H1 (cell line): Measurements from ENCODE around the gene PHLDA2. TPM values are rescaled to one million over a fixed set of nuclear protein-coding genes. Genes with fewer than 3 reads are reported as not detected.

Source experiments
- CTCF ChIA-PET: fragments of 300-600 bp; sonication (Branson Sonifier 250); formaldehyde crosslinking; loops from one replicate; lab custom pipeline; 2021; ENCODE audit not compliant: partially characterized antibody; lab: Charles Lee
- POLR2A ChIA-PET: fragments of 300-600 bp; sonication (Branson Sonifier 250); formaldehyde crosslinking; loops from one replicate; lab custom pipeline; 2021; ENCODE audit warnings: inconsistent platforms; ENCODE audit not compliant: partially characterized antibody; lab: Charles Lee
- DNase-seq, 2 experiments: peaks; one replicate each; pipeline versions ENCODE4 v3.0.0 to v3.0.0-alpha.2; 2010 to 2022; ENCODE audit warnings: low spot score in 2 of 2, low read depth in 1 of 2, mixed read lengths in 1 of 2
- FAIRE-seq: peaks from 2 replicates; lab custom pipeline; 2011; peaks lifted over from hg19 to GRCh38; lab: Jason Lieb, UNC
- H2AFZ ChIP-seq: 2 replicates; pipeline ENCODE4 v1.8.1; 2012; ENCODE audit warnings: low read length, inconsistent platforms
- H2AK5ac ChIP-seq: 2 replicates; pipeline ENCODE4 v1.6.1; 2013; ENCODE audit warnings: low read depth, low read length
- H2BK120ac ChIP-seq: replicated peaks from 2 replicates; pipeline ENCODE3; 2013; ENCODE audit warnings: low read depth, low read length, inconsistent platforms
- H2BK12ac ChIP-seq: 2 replicates; pipeline ENCODE4 v1.6.1; 2013; ENCODE audit warnings: low read depth, low read length
- H2BK15ac ChIP-seq: 2 replicates; pipeline ENCODE4 v1.6.1; 2013; ENCODE audit warnings: low read length
- H2BK20ac ChIP-seq: 2 replicates; pipeline ENCODE4 v1.6.1; 2013; ENCODE audit warnings: low read length
- H2BK5ac ChIP-seq: 2 replicates; pipeline ENCODE4 v1.6.1; 2013; ENCODE audit warnings: low read depth, low read length
- H3K14ac ChIP-seq: 2 replicates; pipeline ENCODE4 v1.6.1; 2013; ENCODE audit warnings: inconsistent platforms; ENCODE audit not compliant: insufficient read length
- H3K18ac ChIP-seq: 2 replicates; pipeline ENCODE4 v1.6.1; 2013; ENCODE audit warnings: low read length; ENCODE audit errors: extremely low read depth
- H3K23ac ChIP-seq: 2 replicates; pipeline ENCODE4 v1.6.1; 2013; ENCODE audit warnings: inconsistent platforms; ENCODE audit not compliant: insufficient read length
- H3K23me2 ChIP-seq: 2 replicates; pipeline ENCODE4 v1.6.1; 2013; ENCODE audit warnings: low read depth, low read length
- H3K27ac ChIP-seq: 2 replicates; pipeline ENCODE4 v1.6.1; 2011; ENCODE audit warnings: low read depth, low read length, inconsistent platforms
- H3K27me3 ChIP-seq, 4 experiments: replicated peaks in 1 of 4; 1 replicate in 1 of 4; 2 replicates in 3 of 4; pipeline versions ENCODE4 v1.6.1 to v1.8.1; 2011 to 2013; ENCODE audit warnings: low read length in 3 of 4, mild to moderate bottlenecking in 3 of 4, inconsistent platforms in 2 of 4, mixed read lengths in 2 of 4, moderate library complexity in 1 of 4; ENCODE audit not compliant: control insufficient read depth in 3 of 4, insufficient read depth in 3 of 4; ENCODE audit errors: extremely low read depth in 1 of 4
- H3K36me3 ChIP-seq, 4 experiments: 2 replicates each; pipeline versions ENCODE4 v1.6.1 to v1.8.1; 2011 to 2013; ENCODE audit warnings: mild to moderate bottlenecking in 4 of 4, low read length in 3 of 4, moderate library complexity in 2 of 4, control low read depth in 1 of 4, inconsistent platforms in 1 of 4; ENCODE audit not compliant: insufficient read depth in 4 of 4, control insufficient read depth in 2 of 4
- H3K4ac ChIP-seq: replicated peaks from 2 replicates; pipeline ENCODE3; 2013; ENCODE audit warnings: low read length, low read depth, mixed read lengths, inconsistent platforms; ENCODE audit not compliant: insufficient read length
- H3K4me1 ChIP-seq, 4 experiments: replicated peaks in 1 of 4; 1 replicate in 1 of 4; 2 replicates in 3 of 4; pipeline versions ENCODE4 v1.6.1 to v1.8.1; 2011 to 2013; ENCODE audit warnings: low read length in 3 of 4, inconsistent platforms in 2 of 4, mixed read lengths in 1 of 4; ENCODE audit not compliant: insufficient read depth in 4 of 4, control insufficient read depth in 3 of 4
- H3K4me2 ChIP-seq, 2 experiments: 2 replicates each; pipeline versions ENCODE4 v1.6.1 to v1.8.1; 2011 to 2013; ENCODE audit warnings: low read depth in 2 of 2, low read length in 2 of 2, control low read depth in 1 of 2, inconsistent platforms in 1 of 2, mild to moderate bottlenecking in 1 of 2; ENCODE audit not compliant: insufficient read depth in 1 of 2
- H3K4me3 ChIP-seq, 4 experiments: fragments of 200-600, 300-600 bp in 1 of 4; sonication (generic), shearing (Covaris generic), sonication (Bioruptor Twin) in 1 of 4; 2 replicates each; pipeline versions ENCODE4 v1.5.1 to v1.8.1; 2011 to 2016; ENCODE audit warnings: low read length in 4 of 4, low read depth in 3 of 4, control low read depth in 2 of 4, inconsistent platforms in 2 of 4, mild to moderate bottlenecking in 2 of 4, mixed read lengths in 1 of 4, moderate library complexity in 1 of 4; ENCODE audit not compliant: insufficient read depth in 2 of 4; ENCODE audit errors: extremely low read depth in 1 of 4
- H3K56ac ChIP-seq: replicated peaks from 2 replicates; pipeline ENCODE3; 2013; ENCODE audit warnings: low read depth, mild to moderate bottlenecking, mixed read lengths, low read length, inconsistent platforms; ENCODE audit not compliant: insufficient read length
- H3K79me1 ChIP-seq: 2 replicates; pipeline ENCODE4 v1.6.1; 2013; ENCODE audit warnings: low read depth, low read length, control low read depth
- H3K79me2 ChIP-seq, 2 experiments: 2 replicates each; pipeline versions ENCODE4 v1.6.1 to v1.8.1; 2012 to 2013; ENCODE audit warnings: low read length in 2 of 2, mild to moderate bottlenecking in 2 of 2, inconsistent platforms in 1 of 2; ENCODE audit not compliant: insufficient read depth in 2 of 2, control insufficient read depth in 1 of 2
- H3K9ac ChIP-seq, 4 experiments: replicated peaks in 1 of 4; 1 replicate in 1 of 4; 2 replicates in 3 of 4; pipeline versions ENCODE4 v1.6.1 to v1.8.1; 2011 to 2013; ENCODE audit warnings: low read depth in 3 of 4, low read length in 3 of 4, control low read depth in 2 of 4, mild to moderate bottlenecking in 2 of 4, moderate library complexity in 2 of 4, inconsistent platforms in 1 of 4; ENCODE audit errors: extremely low read depth in 1 of 4
- H3K9me3 ChIP-seq, 2 experiments: 2 replicates each; pipeline versions ENCODE4 v1.6.1 to v1.8.1; 2012 to 2013; ENCODE audit warnings: mild to moderate bottlenecking in 2 of 2, moderate library complexity in 2 of 2, control low read depth in 1 of 2, inconsistent platforms in 1 of 2, low read depth in 1 of 2, low read length in 1 of 2, mixed read lengths in 1 of 2; ENCODE audit not compliant: insufficient read depth in 2 of 2
- H4K20me1 ChIP-seq, 2 experiments: replicated peaks in 1 of 2; 2 replicates each; pipeline versions ENCODE3 to v1.8.1; 2011 to 2013; ENCODE audit warnings: inconsistent platforms in 2 of 2, low read length in 2 of 2, mild to moderate bottlenecking in 1 of 2; ENCODE audit not compliant: insufficient read depth in 2 of 2, control insufficient read depth in 1 of 2
- H4K5ac ChIP-seq: 2 replicates; pipeline ENCODE4 v1.6.1; 2013; ENCODE audit warnings: low read length, low read depth, mixed read lengths, inconsistent platforms; ENCODE audit not compliant: insufficient read length
- H4K8ac ChIP-seq: 2 replicates; pipeline ENCODE4 v1.8.0; 2013; ENCODE audit warnings: mild to moderate bottlenecking, moderate library complexity, low read length, inconsistent platforms; ENCODE audit not compliant: insufficient read depth; ENCODE audit errors: extremely low read depth
- H4K91ac ChIP-seq: replicated peaks from 2 replicates; pipeline ENCODE3; 2013; ENCODE audit warnings: low read length, mixed read lengths, inconsistent platforms; ENCODE audit not compliant: insufficient read length
- ATF2 ChIP-seq: IDR thresholded peaks from 2 replicates; pipeline ENCODE4 v1.6.1; 2012; ENCODE audit warnings: low read length, inconsistent platforms
- BCL11A ChIP-seq, 2 experiments: IDR thresholded peaks; one replicate each; pipeline ENCODE4 v1.6.1; 2011; ENCODE audit warnings: low read depth in 2 of 2, low read length in 2 of 2, mild to moderate bottlenecking in 2 of 2
- BRCA1 ChIP-seq: IDR thresholded peaks from 2 replicates; pipeline ENCODE4 v1.6.1; 2012; ENCODE audit warnings: low read depth, low read length, improper control_type of control experiment
- CBX8 ChIP-seq: fragments of 300-800, 300-1000 bp; sonication (generic); IDR thresholded peaks from 2 replicates; pipeline ENCODE4 v1.7.1; 2016; ENCODE audit warnings: low read depth, low read length, borderline replicate concordance
- CTBP2 ChIP-seq: IDR thresholded peaks from 2 replicates; pipeline ENCODE4 v1.7.0; 2011; ENCODE audit warnings: borderline replicate concordance, mild to moderate bottlenecking, moderate library complexity, mixed read lengths, low read length; ENCODE audit not compliant: insufficient read depth, insufficient read length
- FOSL1 ChIP-seq: IDR thresholded peaks from 2 replicates; pipeline ENCODE4 v1.6.1; 2011; ENCODE audit warnings: mild to moderate bottlenecking, low read depth, low read length, moderate library complexity; ENCODE audit not compliant: insufficient read depth
- HDAC2 ChIP-seq, 2 experiments: fragments of 300-600 bp in 1 of 2; sonication (generic) in 1 of 2; IDR thresholded peaks; 2 replicates each; pipeline ENCODE4 v1.6.1; 2011 to 2012; ENCODE audit warnings: low read depth in 2 of 2, low read length in 2 of 2, mild to moderate bottlenecking in 2 of 2, moderate library complexity in 2 of 2, borderline replicate concordance in 1 of 2, inconsistent platforms in 1 of 2
- SP2 ChIP-seq: IDR thresholded peaks from 2 replicates; pipeline ENCODE4 v1.6.1; 2012; ENCODE audit warnings: mild to moderate bottlenecking, low read length, inconsistent platforms
- SUZ12 ChIP-seq: fragments of 200-600 bp; sonication (generic); IDR thresholded peaks from 2 replicates; pipeline ENCODE4 v1.6.1; 2012; ENCODE audit warnings: mild to moderate bottlenecking, inconsistent platforms, low read length, moderate library complexity, mixed read lengths
- WGBS, 2 experiments: shearing (Covaris generic) in 1 of 2; methylation state at CpG; one replicate each; pipeline versions ENCODE4 v1.1.6 to v1.1.7; 2013 to 2015; ENCODE audit warnings: low lambda C conversion rate in 2 of 2, mixed read lengths in 2 of 2, inconsistent platforms in 1 of 2, low coverage in 1 of 2, missing lambda C conversion rate in 1 of 2; ENCODE audit not compliant: insufficient replicate concordance in 2 of 2, insufficient coverage in 1 of 2, insufficient read length in 1 of 2; ENCODE audit errors: extremely low coverage in 1 of 2, missing lambda C conversion rate in 1 of 2; 5-methylcytosine and 5-hydroxymethylcytosine counted together
- polyA plus RNA-seq, 7 experiments: library from polyadenylated mRNA; depleted of rRNA in 3 of 7; stranded (reverse) in 5 of 7; unstranded in 2 of 7; fragments of >200 nt in 5 of 7; fragments of 200-250 nt in 2 of 7; gene quantifications; 1 replicate in 5 of 7; 2 replicates in 1 of 7; 4 replicates in 1 of 7; pipeline versions ENCODE4 v1.2.1 to v1.2.3, GENCODE V29; 2011 to 2013; ENCODE audit warnings: missing spikeins in 2 of 7, mixed read lengths in 2 of 7
- total RNA-seq: library from RNA; stranded (reverse); fragmentation: NEBNext Ultra II Directional; extraction: Animal tissue kit (Norgen Biotek cat#: 25700); gene quantifications from 2 replicates; pipeline ENCODE4 v1.2.1, GENCODE V29; 2021
- TF ChIP-seq, protein P1 (sequence below): IDR thresholded peaks from 2 replicates; pipeline ENCODE4 v1.6.1; 2012; ENCODE audit warnings: inconsistent platforms

The PHLDA2 gene
- total and polyA plus RNA-seq, 2 of the 8 experiments (the other 6 are each of a cell fraction or from before 2014, with no cell fraction given) = 5.2 to 7.6 TPM

- H4K8ac ChIP-seq = no peak overlapping the region
- no peaks in the 10 kb centered on the region; the same call in 1 of the 2 replicates for H3K23me2 ChIP-seq
- H3K18ac ChIP-seq = no peak overlapping the region
- H3K4ac ChIP-seq = no peak overlapping the region
- H3K4me3 ChIP-seq = no peak overlapping the region
- H2BK20ac ChIP-seq = no peak overlapping the region
- TF ChIP-seq BCL11A (IDR thresholded peaks at IDR 0.05; ENCODE audit: low read depth in 2 of 2, low read length in 2 of 2) = no peak
- no peak for TF ChIP-seq SP2
- TF ChIP-seq SUZ12 = no peak
- TF ChIP-seq ATF2 = no peak
- TF ChIP-seq HDAC2 (IDR thresholded peaks at IDR 0.05; ENCODE audit: borderline replicate concordance in 1 of 2, low read depth in 2 of 2, low read length in 2 of 2) = no peak
- TF ChIP-seq BRCA1 = no peak
- no peak for TF ChIP-seq FOSL1
- TF ChIP-seq, protein P1, sequence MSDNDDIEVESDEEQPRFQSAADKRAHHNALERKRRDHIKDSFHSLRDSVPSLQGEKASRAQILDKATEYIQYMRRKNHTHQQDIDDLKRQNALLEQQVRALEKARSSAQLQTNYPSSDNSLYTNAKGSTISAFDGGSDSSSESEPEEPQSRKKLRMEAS = no peak
- TF ChIP-seq CBX8 = no peak
- TF ChIP-seq CTBP2 = no peak
- TF ChIP-seq, all 59 proteins: peak for 0
- H2AK5ac ChIP-seq = no peak overlapping the region
- no peak overlapping the region for H2BK120ac ChIP-seq
- H4K20me1 ChIP-seq = no peaks in the 10 kb centered on the region
- ChIA-PET CTCF (interaction anchor here (0.6 to 9.4 kb wide), 5 partner anchors 11 to 434 kb away, joined by 3 to 129 read pairs (median 7); partner anchors contain the start of gene CDKN1C), POLR2A (interaction anchor here (1.7 kb wide), 1 partner anchor 122 kb away, joined by 4 read pairs; the partner anchor contains the start of gene CARS1)
- no peak overlapping the region for H3K14ac ChIP-seq
- H3K27me3 ChIP-seq = peaks cover 2 to 4% (median 4%) of the 10 kb centered on the region in 4 experiments
- peaks cover 16 to 17% of the 10 kb centered on the region in 2 experiments for H3K9me3 ChIP-seq
- no peak overlapping the region for H3K9ac ChIP-seq
- FAIRE-seq = no peak
- no peak overlapping the region for H2BK12ac ChIP-seq
- H3K4me2 ChIP-seq = no peak overlapping the region
- H3K27ac ChIP-seq = no peak overlapping the region
- no peak overlapping the region for H2BK15ac ChIP-seq
- H3K23ac ChIP-seq = no peak overlapping the region
- DNase-seq = no peak
- H3K79me2 ChIP-seq = no peaks in the 10 kb centered on the region
- 79% methylated on average over 14 of the region's 14 CpGs; no CpG with 5 or more reads in 1 of the 2 experiments for WGBS, 2 experiments
- H2BK5ac ChIP-seq = no peak overlapping the region
- H4K5ac ChIP-seq = no peak overlapping the region
- no peak overlapping the region for H4K91ac ChIP-seq
- no peak overlapping the region for H2AFZ ChIP-seq
- H3K56ac ChIP-seq = no peak overlapping the region
- H3K4me1 ChIP-seq = peaks cover 0 to 9% (median 2%) of the 10 kb centered on the region in 4 experiments; a peak in 5 of 7 replicates
- no peaks in the 10 kb centered on the region for H3K79me1 ChIP-seq
- no peaks in the 10 kb centered on the region for H3K36me3 ChIP-seq
These were observed 5.5 kb upstream of the PHLDA2 start for GRCh38 chr11:2934611-2935239.
